Myocyte (in vitro differentiated cells): Measurements from ENCODE around the gene ITCH. TPM values are rescaled to one million over a fixed set of nuclear protein-coding genes. Genes with fewer than 3 reads are reported as not detected.
"Not testable (repeated sequence)": the region's sequence is repeated elsewhere in the genome, so short reads cannot be mapped to it uniquely, and the experiment has no call there.

Experiments
- DNase-seq: peaks from one replicate; pipeline ENCODE4 v3.0.0-alpha.2; 2012; ENCODE audit warnings: low read depth
- polyA plus RNA-seq: library from polyadenylated mRNA; unstranded; fragments of >200 nt; gene quantifications from one replicate; pipeline ENCODE4 v1.2.1, GENCODE V29; 2012; ENCODE audit warnings: missing spikeins
- total RNA-seq: library from RNA; depleted of rRNA; stranded (reverse); fragments of >200 nt; gene quantifications from 2 replicates; pipeline ENCODE4 v1.2.3, GENCODE V29; 2014

ITCH gene
- 51.5 and 63.7 TPM in 2 replicates for total RNA-seq
- 22.3 TPM for polyA plus RNA-seq

GRCh38 chr20:34363062-34363464 is at the start of gene ITCH:
Gene ITCH, plus strand, starts transcription at chr20:34363273. Its CDS starts 30,539 bp downstream, at chr20:34393812.
- DNase-seq, result peak; percentile 96

DNA sequence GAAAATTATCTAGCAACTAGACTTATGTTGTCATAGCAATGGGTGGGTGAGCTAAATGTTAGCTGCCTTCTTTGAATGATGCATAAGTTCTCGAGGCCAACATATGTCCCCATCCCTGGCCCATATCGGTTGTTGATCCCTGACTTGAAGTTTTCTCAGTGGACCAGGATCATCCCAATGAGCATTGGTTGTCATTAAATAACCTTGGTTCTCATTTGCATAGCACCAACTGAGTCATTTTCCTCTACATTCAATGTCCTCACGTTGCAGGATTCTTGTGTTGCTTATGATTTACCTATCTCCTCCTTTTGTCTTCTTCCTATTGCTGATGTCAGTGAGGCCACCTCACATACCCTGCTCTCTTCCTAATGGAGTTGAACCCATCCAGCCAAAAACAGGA is 47.8 kb upstream of the ITCH start:
- no peak for DNase-seq

GRCh38 chr20:34316196-34316814 is 46.8 kb upstream of the ITCH start:
- DNase-seq, result no peak

DNA sequence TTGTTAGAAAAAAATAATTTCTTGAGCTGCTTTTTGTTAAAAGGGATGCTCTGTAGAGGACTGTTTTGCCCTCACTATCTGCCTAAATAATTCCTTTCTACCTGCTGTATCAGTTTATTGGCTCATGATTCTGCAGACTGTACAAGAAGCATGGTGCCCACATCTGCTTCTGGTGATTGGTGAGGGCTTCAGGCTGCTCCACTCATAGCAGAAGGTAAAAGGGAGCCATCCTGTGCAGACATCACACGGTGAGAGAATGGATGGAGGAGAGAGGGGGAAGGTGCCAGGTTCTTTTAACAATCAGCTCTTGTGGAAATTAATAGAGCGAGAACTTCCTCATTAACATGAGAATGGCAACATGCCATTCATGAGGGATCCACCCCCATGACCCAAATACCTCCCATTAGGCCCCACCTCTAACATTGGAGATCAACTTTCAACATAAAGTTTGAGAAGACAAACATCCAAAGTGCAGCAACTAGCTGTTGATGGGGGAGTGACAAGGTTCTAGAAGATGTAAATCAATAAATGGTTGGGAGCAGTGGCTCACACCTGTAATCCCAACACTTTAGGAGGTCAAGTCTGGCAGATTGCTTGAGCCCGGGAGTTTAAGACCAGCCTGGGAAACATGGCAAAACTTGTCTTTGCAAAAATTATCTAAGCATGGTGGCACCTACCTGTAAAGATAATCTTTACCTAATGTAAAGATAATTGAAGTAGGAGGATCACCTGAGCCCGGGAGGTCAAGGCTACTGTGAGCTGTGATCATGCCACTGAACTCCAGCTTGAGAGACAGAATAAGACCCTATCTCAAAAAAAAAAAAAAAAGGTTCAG is 44.2 kb upstream of the ITCH start:
- DNase-seq, result no peak

DNA sequence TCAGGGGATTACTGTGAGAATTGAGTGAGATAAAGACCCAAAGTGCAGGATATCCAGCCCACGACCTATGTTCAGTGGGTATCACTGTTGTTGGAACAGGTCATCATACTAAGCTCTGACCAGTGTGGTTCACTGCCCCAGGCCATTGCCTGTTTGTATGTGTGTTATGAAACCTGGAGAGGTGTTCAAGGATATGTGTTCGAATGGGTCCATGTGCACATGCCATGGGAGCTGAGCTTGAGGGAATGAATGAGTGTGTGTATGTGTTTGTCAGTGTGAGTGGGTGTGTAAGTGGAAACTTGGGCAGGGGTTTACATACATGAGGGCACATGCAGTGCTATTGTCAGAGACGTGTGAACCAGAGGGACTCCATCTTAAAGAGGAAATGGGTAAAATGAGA is 42.2 kb upstream of the ITCH start:
- no peak for DNase-seq

DNA sequence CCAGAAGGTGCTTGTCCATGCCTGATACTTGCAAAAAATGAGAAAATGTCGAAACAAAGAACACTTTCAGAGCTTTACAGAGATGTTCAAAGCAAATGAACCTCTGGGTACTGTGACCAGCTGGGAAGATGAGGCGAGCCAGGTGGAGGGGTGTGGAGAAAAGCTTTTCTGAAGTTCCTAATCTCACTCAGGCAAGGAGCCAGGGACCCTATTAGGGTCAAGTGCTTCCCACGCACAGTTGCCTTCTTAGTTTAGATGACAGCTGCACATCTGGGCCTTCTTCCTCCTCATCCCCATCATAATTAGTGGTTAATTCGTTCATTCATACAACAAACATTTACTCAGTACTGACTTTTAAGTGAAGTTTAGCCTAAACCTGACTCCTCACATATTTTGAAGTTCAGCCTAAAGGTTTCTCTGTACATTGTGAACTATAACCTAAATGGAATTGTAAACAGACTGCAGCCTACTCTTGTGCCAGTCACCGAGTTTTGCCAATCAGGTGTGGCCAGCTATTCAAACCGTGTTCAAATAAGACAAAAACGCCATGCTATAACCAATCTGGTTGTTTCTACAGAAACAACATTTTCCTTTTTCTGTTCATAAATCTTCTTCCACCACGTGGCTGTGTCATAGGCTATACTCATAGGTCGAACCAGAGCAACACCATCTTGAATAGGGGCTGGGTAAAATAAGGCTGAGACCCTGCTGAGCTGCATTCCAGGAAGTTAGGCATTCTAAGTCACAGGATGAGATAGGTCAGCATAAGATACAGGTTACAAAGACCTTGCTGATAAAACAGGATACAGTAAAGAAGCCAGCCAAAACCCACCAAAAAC is 40.6 kb upstream of the ITCH start:
- DNase-seq, result no peak

DNA sequence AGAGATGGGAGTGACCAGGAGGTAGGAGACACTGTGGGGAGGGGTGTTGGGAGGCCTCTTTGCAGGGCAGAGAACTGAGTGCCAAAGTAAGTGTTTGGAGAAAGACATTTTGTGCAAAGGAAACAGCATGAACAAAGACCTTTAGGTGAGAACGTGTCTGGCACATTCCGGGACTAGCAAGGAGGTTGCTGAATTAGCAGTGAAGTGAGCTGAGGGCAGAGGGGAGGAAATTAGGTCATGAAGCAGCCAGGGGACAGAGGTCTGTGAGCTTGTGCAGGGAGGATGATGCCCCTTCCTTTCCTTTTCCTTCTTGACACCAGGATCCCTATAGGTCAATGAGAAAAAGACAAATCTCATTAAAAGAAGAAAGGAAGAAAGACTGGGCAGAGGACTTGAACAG is 38.5 kb upstream of the ITCH start:
- DNase-seq, result no peak

DNA sequence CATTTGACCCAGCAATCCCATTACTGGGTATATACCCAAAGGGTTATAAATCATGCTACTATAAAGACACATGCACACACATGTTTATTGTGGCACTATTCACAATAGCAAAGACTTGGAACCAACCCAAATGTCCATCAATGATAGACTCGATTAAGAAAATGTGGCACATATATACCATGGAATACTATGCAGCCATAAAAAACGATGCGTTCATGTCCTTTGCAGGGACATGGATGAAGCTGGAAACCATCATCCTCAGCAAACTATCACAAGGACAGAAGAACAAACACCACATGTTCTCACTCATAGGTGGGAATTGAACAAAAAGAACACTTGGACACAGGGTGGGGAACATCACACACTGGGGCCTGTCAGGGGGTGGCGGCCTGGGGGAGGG is 34.9 kb upstream of the ITCH start:
- not testable (repeated sequence) for DNase-seq

DNA sequence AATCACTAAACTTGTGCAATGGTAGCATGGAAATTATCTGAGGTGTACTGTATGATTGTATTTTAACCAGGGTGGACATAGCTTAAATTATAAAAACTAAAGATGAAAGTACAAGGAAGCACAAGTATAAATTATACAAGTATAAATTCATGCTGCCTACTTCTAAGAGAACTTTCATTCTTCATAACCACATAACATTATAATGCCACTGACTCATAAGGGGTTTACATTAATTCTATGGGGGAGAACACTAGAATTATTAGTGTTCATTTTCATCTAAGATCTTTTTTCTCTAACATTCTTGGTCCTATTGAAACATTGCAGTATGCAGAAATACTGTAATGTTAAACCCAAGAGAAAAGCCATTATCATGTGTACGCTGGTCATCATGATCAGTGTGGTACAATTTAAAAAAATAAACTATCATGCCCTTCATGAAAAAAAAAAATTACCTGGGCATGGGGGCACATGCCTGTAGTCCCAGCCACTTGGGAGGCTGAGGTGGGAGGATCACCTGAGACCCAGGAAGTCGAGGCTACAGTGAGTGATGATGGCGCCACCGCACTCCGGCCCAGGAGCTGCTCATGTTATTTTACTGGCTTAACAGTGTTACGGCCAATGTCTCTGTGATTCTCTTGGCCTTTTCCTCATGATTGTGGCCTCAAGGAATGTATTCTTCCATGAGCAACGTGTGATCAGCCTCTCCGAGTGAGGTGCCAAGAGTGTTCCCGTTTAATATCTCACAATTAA is 34.0 kb upstream of the ITCH start:
- DNase-seq, result no peak

DNA sequence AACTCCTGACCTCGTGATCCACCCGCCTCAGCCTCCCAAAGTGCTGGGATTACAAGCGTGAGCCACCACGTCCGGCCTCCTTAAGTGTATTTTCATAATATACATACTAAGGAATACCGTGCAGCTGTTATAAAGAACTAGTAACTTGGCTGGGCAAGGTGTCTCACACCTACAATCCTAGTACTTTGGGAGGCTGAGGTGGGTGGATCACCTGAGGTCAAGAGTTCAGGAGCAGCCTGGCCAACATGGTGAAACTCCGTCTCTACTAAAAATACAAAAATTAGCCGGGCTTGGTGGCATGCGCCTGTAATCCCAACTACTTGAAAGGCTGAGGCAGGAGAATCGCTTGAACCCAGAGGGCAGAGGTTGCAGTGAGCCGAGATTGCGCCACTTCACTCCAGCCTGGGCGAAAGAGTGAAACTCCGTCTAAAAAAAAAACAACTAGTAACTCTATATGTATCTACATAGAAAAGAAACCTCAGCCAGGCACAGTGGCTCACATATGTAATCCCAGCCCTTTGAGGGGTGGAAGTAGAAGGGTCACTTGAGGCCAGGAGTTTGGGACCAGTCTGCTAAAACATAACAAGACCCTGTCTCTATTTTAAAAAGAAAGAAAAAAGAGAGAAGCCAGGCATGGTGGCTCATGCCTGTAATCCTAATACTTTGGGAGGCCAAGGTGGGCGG is 32.1 kb upstream of the ITCH start:
- DNase-seq, result not testable (repeated sequence)

DNA sequence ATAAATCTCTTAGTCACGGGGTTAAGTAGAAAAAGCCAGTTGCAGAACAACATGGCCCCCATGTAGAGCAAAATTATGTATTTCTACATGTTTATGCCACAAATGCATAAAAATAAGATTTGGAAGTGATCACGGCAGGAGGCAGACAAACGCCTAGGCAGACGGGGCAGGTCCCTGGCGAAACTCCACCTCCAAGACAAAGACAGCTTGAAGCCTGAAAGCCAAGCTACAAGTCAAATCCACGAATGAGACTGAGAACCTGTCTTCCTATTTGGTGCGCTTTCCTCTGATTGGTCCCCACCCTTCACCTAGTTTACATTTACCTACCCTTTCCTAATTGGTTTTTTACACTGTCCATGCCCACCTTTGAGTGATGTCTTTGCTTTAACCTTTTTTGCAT is 31.2 kb upstream of the ITCH start:
- DNase-seq, result no peak

- DNase-seq, result no peak
These were observed 30.7 kb upstream of the ITCH start for GRCh38 chr20:34332262-34332920.

DNA sequence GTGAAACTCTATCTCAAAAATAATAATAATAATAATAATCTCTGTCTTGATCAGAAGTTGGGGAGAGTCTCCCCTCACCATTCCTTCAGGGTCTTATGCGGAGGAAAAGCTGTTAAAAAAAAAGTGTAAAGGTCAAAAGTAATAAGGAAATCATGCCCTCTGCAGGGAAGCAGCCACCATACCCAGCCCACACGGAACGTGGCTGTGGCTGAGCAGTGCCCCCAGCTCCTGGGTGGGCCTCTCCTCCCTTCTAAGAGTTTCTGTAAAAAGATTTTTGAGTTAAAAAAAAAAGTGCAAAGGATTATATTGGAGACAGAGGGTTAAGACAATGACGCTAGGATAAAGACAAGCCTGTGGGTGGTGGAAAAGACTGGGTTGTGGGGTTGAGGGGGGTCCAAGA is 29.3 kb upstream of the ITCH start:
- DNase-seq, result no peak

DNA sequence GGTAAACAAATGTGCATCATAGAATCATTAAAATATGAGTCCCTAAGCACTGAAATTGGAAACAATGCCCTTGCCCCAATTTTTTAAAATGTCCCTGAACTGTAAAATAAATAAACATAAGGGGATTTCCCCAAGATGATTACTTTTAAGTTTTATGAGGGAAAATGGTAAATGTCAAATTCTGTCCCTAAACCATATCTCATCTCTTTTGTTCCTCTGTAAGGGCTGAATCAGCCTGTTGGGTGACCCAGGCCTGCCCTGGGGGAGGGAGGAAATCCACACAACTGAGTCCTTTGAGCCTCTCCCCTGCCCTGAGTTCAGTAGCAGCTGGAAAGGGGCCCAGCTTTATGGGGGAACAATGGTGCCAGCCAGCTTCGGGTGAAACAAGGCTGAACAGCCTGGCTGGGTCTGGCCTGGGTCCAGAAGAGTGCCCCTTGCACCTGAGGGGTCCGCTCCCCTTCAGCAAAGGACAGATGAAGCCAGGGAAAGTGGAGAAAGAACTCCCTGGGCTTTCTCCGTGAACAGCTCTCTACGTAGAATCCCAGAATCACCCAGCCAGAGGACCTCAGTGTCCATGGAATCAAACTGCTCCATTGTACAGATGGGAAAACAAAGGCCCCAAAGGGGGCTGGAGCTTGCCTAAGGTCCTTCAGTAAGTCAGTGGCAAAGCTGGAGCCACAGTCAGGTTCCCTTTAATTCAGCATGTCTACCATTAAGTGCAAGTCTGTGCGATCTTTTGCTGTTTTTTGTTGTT is 28.2 kb upstream of the ITCH start:
- DNase-seq, result no peak

DNA sequence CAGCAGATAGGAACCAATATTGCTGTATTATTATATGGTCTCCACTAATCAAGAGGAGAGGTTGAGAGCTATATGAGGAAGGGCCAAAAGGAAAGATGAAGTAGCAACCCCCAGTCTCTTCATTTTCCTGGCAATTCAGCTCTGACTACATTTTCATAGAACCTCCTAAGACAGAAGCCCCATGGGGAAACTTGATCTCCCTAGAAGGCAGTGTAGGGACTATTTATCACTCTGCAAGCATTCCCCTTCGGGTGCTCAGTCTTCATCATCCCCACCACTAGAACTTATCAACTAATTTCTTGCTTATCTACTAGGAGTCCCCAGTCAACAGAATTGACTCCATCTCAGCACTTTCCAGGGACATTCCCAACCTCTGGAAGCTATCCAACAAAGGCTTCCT is 25.5 kb upstream of the ITCH start:
- DNase-seq, result no peak

DNA sequence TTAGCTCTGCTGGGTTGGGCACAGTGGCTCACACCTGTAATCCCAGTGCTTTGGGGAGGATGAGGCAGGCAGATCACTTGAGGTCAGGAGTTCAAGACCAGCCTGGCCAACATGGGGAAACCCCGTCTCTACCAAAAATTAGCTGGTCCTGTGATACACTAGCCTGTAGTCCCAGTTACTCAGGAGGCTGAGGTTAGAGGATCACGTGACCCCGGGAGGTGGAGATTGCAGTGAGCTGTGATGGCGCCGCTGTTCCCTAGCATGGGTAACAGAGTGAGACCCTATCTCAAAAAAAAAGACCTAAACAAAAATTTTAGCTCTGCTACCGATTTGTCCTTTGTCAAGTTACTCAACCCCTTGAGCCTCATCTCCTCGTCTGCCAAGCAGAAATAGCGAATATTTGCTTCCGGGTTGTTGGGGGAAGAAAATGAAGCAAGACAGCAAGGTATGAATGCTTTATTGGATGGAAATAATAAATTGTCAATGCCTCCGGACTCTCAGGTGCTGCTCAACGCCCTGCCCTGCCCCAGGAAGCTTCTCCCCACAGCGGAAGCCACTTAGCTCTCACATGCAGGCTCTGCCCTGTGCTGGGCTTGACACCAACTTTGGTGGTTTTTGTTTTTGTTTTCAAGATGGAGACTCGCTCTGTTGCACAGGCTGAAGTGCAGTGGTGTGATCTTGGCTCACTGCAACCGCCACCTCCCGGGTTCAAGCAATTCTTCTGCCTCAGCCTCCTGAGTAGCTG is 24.9 kb upstream of the ITCH start:
- DNase-seq, result no peak

DNA sequence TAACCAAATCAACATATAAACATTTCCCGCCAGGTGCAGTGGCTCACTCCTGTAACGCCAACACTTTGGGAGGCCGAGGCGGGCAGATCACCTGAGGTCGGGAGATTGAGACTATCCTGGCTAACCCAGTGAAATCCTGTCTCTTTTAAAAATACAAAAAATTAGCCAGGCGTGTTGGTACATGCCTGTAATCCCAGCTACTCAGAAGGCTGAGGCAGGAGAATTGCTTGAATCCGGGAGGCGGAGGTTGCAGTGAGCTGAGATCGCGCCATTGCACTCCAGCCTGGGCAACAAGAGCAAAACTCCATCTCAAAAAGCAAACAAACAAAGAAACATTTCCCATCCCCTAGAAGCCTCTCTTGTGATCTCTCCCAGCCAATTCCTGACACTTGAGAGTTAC is 22.3 kb upstream of the ITCH start:
- DNase-seq, result not testable (repeated sequence)

GRCh38 chr20:34341199-34341598 is 21.9 kb upstream of the ITCH start:
- DNase-seq, result not testable (repeated sequence)
